ENCODE data around the gene PRKCG. TPM values are rescaled to one million over a fixed set of nuclear protein-coding genes. Genes with fewer than 3 reads are reported as not detected.

Gene PRKCG
- total and polyA plus RNA-seq, 7 donors, result 0.01 TPM; not detected in 6

GRCh38 chr19:53877361-53877766 is 4.6 kb upstream of the PRKCG start:
- peaks cover 0 to 17% of the 10 kb centered on the region in 2 donors for H3K36me3 ChIP-seq (ENCODE audit: insufficient read depth in 1 of 2, low read depth in 1 of 2)
- DNase-seq (peak in 1 of 2 donors; percentile 8), ATAC-seq (no peak)
- H3K27me3 ChIP-seq (ENCODE audit: insufficient read depth in 3 of 3, low read length in 2 of 3), result peaks cover 0 to 30% (median 14%) of the 10 kb centered on the region in 3 donors
- 63 to 66% (median 65%) methylated on average over 10 of the region's 10 CpGs for WGBS, 3 donors
- H3K9me3 ChIP-seq, result no peaks in the 10 kb centered on the region
- no peak overlapping the region for H3K4me3 ChIP-seq
- H3K4me1 ChIP-seq, result no peaks in the 10 kb centered on the region
- no peak for TF ChIP-seq CTCF (IDR thresholded peaks at IDR 0.05)
- intact Hi-C loops (cut with DNase I), result no loop called here
- H3K27ac ChIP-seq, result no peak overlapping the region

- Histone ChIP-seq H3K27ac (no peak overlapping the region), H3K9me3 (no peaks in the 10 kb centered on the region), H3K4me3 (peak overlapping the region; percentile 62), H3K27me3 (ENCODE audit: insufficient read depth in 3 of 3, low read length in 2 of 3) (peaks cover 0 to 44% (median 15%) of the 10 kb centered on the region in 3 donors), H3K36me3 (ENCODE audit: insufficient read depth in 1 of 2, low read depth in 1 of 2) (peaks cover 0 to 14% of the 10 kb centered on the region in 2 donors), H3K4me1 (no peaks in the 10 kb centered on the region)
- DNase-seq (no peak), ATAC-seq (no peak)
- no peak for TF ChIP-seq CTCF (IDR thresholded peaks at IDR 0.05)
- 31 to 42% (median 39%) methylated on average over 12 of the region's 12 CpGs for WGBS, 3 donors
- intact Hi-C loops (cut with DNase I), result no loop called here
Observed at GRCh38 chr19:53878776-53879139, 3.2 kb upstream of the PRKCG start.

GRCh38 chr19:53879140-53880081 is 2.6 kb upstream of the PRKCG start:
- 1% methylated on average over 51 of the region's 51 CpGs for WGBS, 3 donors
- intact Hi-C loops (cut with DNase I), result no loop called here
- H3K9me3 ChIP-seq, result no peaks in the 10 kb centered on the region
- H3K27me3 ChIP-seq (ENCODE audit: insufficient read depth in 3 of 3, low read length in 2 of 3), result peaks cover 0 to 50% (median 19%) of the 10 kb centered on the region in 3 donors
- TF ChIP-seq CTCF (IDR thresholded peaks at IDR 0.05), result no peak
- H3K4me1 ChIP-seq, result no peaks in the 10 kb centered on the region
- peak; percentile 91 to 94 for DNase-seq
- peak overlapping the region; percentile 62 for H3K4me3 ChIP-seq
- peaks cover 0 to 7% of the 10 kb centered on the region in 2 donors for H3K36me3 ChIP-seq (ENCODE audit: insufficient read depth in 1 of 2, low read depth in 1 of 2)
- peak; percentile 77 to 97 (median 92) for ATAC-seq
- H3K27ac ChIP-seq, result no peak overlapping the region

GRCh38 chr19:53880711-53881481 is 1.1 kb upstream of the PRKCG start:
- Histone ChIP-seq H3K9me3 (no peaks in the 10 kb centered on the region), H3K4me1 (no peaks in the 10 kb centered on the region), H3K27ac (no peak overlapping the region), H3K27me3 (ENCODE audit: insufficient read depth in 3 of 3, low read length in 2 of 3) (peaks cover 0 to 57% (median 25%) of the 10 kb centered on the region in 3 donors), H3K36me3 (ENCODE audit: insufficient read depth in 1 of 2, low read depth in 1 of 2) (peaks cover 0 to 3% of the 10 kb centered on the region in 2 donors), H3K4me3 (no peak overlapping the region)
- 25 to 36% (median 35%) methylated on average over 5 to 6 of the region's 6 CpGs for WGBS, 3 donors
- no peak for DNase-seq
- ATAC-seq, result no peak
- intact Hi-C loops (cut with DNase I), result no loop called here
- TF ChIP-seq CTCF (IDR thresholded peaks at IDR 0.05), result no peak
